Calu3 (cell line): ENCODE results near the gene DDX25. TPM values are rescaled to one million over a fixed set of nuclear protein-coding genes. Genes with fewer than 3 reads are reported as not detected.
A peak's percentile ranks its signal among the peaks of the same experiment; 100 is the strongest.

Experiments used
- BruUV-seq: library from RNA; stranded (reverse); fragments of 400-500 nt; replicated peaks from 2 replicates; lab custom pipeline; 2021; lab: Mats Ljungman, UMichigan
- CTCF ChIA-PET: fragments of 300-600 bp; sonication (Branson Sonifier 250); formaldehyde crosslinking; loops from one replicate; lab custom pipeline; 2022; ENCODE audit warnings: antibody characterized with exemption; lab: Charles Lee
- DNase-seq: peaks from one replicate; pipeline ENCODE4 v3.0.0; 2022
- H3K27ac Mint-ChIP-seq: one replicate; pipeline ENCODE4 v1.8.0; 2022; ENCODE audit warnings: mixed read lengths; ENCODE audit not compliant: unreplicated experiment
- H3K27me3 Mint-ChIP-seq: one replicate; pipeline ENCODE4 v1.8.0; 2022; ENCODE audit warnings: mixed read lengths; ENCODE audit not compliant: unreplicated experiment
- H3K36me3 Mint-ChIP-seq: one replicate; pipeline ENCODE4 v1.8.0; 2022; ENCODE audit warnings: mild to moderate bottlenecking, moderate library complexity, mixed read lengths; ENCODE audit not compliant: insufficient read depth, unreplicated experiment
- H3K4me1 Mint-ChIP-seq: one replicate; pipeline ENCODE4 v1.8.0; 2022; ENCODE audit warnings: mild to moderate bottlenecking, low read depth, mixed read lengths; ENCODE audit not compliant: unreplicated experiment
- H3K4me3 Mint-ChIP-seq: one replicate; pipeline ENCODE4 v1.8.0; 2022; ENCODE audit warnings: mild to moderate bottlenecking, low read depth, moderate library complexity, mixed read lengths; ENCODE audit not compliant: unreplicated experiment
- H3K9me3 Mint-ChIP-seq: one replicate; pipeline ENCODE4 v1.8.0; 2022; ENCODE audit warnings: low read depth, mixed read lengths; ENCODE audit not compliant: unreplicated experiment
- intact Hi-C: fragments of 100-400 bp; cut with micrococcal nuclease; formaldehyde crosslinking; loops from one replicate; pipeline ENCODE4 v1.10.0; 2022; ENCODE audit not compliant: unreplicated experiment
- total RNA-seq: library from RNA; stranded (reverse); gene quantifications from 2 replicates; pipeline ENCODE4 v1.2.3, GENCODE V29; 2022
- TF ChIP-seq, protein P1 (sequence below): fragments of 200-600 bp; IDR thresholded peaks from one replicate; pipeline ENCODE4 v1.8.0; 2022; ENCODE audit warnings: antibody characterized with exemption; ENCODE audit not compliant: unreplicated experiment

The DDX25 gene
- total RNA-seq, 1 experiment from 2014 or later = not detected

DNA sequence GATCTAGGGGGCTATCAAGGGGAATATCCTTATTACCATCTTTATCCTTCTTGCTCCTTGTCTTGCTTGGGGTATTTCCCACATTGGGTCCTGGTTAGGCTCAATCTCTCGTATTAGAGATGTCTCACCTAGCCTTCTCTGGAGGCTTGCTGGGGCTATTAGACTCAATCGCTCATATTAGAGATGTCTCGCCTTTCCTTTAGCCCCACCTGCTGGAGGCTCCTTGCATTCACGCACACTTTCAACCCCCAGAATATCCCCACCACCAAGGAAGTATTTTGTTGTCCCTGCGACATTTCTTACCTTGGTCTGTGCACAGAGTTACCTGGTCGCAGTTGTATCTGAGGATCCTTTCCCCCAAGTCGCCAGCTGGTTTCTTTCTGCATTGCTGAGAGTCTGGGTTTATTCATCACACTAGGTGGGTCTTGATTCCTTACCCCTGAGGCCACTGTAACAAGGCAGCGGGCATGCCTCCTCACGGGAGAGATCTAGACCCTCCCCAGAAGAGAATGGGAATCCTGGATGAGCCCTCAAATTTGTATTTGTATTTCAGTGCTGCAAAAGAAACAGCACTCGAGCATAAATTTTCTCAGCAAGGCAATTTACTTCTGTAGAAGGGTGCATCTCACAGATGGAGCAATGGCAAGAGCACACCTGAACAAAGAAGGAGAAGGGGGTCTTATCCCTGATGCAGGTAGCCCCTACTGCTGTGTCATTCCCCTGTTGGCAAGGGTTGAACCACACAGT lies 32.7 kb upstream of the DDX25 start:
- peaks cover 5% of the 10 kb centered on the region for H3K9me3 Mint-ChIP-seq

DNA sequence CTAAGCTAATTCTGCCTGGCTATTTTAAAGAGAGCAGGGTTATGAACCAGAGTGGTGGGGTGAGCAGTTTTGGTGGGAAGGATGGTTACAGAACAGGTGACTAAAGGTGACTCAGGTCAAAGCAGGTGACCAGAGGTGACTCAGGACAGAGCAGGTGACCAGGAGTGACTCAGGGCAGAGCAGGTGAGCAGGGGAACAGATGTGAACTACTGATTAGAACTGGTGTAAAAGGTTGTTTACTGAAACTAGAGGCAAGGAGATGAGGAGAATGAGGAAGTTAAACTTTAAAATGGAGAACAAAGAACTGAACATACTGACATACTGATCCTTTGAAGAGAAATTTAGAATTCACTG lies 32.2 kb upstream of the DDX25 start:
- intact Hi-C loops = loop anchor here (5.0 kb wide), 1 partner anchor 245 kb away; the partner anchor contains the start of gene CHEK1
- no peak for DNase-seq
- CTCF ChIA-PET = no interaction called here
- TF ChIP-seq, protein P1, sequence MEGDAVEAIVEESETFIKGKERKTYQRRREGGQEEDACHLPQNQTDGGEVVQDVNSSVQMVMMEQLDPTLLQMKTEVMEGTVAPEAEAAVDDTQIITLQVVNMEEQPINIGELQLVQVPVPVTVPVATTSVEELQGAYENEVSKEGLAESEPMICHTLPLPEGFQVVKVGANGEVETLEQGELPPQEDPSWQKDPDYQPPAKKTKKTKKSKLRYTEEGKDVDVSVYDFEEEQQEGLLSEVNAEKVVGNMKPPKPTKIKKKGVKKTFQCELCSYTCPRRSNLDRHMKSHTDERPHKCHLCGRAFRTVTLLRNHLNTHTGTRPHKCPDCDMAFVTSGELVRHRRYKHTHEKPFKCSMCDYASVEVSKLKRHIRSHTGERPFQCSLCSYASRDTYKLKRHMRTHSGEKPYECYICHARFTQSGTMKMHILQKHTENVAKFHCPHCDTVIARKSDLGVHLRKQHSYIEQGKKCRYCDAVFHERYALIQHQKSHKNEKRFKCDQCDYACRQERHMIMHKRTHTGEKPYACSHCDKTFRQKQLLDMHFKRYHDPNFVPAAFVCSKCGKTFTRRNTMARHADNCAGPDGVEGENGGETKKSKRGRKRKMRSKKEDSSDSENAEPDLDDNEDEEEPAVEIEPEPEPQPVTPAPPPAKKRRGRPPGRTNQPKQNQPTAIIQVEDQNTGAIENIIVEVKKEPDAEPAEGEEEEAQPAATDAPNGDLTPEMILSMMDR = no peak
- H3K27ac Mint-ChIP-seq = no peak overlapping the region
- H3K4me1 Mint-ChIP-seq = no peaks in the 10 kb centered on the region
- peaks cover 5% of the 10 kb centered on the region for H3K9me3 Mint-ChIP-seq
- no peaks in the 10 kb centered on the region for H3K36me3 Mint-ChIP-seq
- no peak overlapping the region for H3K4me3 Mint-ChIP-seq
- H3K27me3 Mint-ChIP-seq = peaks cover 27% of the 10 kb centered on the region
- BruUV-seq = no TSS peak

More for the DNA sequence above, 32.7 kb upstream of the DDX25 start:
- Mint-ChIP-seq H3K36me3 (no peaks in the 10 kb centered on the region), H3K27me3 (peaks cover 27% of the 10 kb centered on the region), H3K4me3 (no peak overlapping the region), H3K4me1 (no peaks in the 10 kb centered on the region), H3K27ac (no peak overlapping the region)
- TF ChIP-seq, protein P1 = no peak
- CTCF ChIA-PET = no interaction called here
- BruUV-seq = no TSS peak
- DNase-seq = peak; percentile 20
- intact Hi-C loops = loop anchor here (5.0 kb wide), 1 partner anchor 244 kb away; the partner anchor contains the start of gene CHEK1

DNA sequence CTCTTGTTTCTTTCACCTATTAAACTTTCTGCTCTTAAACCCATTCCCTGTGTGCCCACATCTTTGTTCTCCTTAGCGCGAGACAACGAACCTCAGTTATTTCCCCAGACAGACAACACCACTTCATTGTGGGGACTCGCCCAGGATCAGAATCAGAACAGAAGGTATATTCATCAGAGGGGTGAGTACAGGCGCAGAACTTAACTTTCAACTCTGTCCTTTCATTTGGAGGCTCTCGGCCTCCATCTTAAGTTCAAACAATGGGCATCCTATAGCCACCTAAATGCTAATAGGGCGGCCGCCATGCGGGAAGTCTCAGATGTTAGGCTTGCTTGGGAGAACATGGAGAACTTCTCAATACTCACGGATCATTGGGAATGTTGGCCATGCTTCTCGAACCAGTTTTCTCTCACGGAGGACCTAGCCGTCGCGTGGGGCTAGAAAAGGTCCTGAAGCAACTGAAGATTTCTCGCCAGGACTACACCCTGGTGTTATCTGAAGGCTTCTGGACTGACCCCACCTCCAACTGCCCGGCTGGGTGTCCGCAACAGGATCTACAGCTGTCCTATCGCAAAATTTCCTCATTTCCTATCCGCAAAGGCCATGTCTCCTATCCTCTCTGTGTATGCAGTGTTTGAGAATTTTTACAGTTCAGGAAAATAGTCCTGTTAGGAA lies 30.3 kb upstream of the DDX25 start:
- Mint-ChIP-seq H3K27me3 (peaks cover 33% of the 10 kb centered on the region), H3K36me3 (no peaks in the 10 kb centered on the region), H3K4me1 (no peaks in the 10 kb centered on the region), H3K27ac (no peak overlapping the region), H3K4me3 (no peak overlapping the region), H3K9me3 (peaks cover 5% of the 10 kb centered on the region)
- no TSS peak for BruUV-seq
- CTCF ChIA-PET = no interaction called here
- intact Hi-C loops = loop anchor here (1.0 to 5.0 kb wide), 2 partner anchors 150 to 247 kb away; partner anchors contain the start of gene CHEK1
- no peak for DNase-seq
- TF ChIP-seq, protein P1 = no peak

DNA sequence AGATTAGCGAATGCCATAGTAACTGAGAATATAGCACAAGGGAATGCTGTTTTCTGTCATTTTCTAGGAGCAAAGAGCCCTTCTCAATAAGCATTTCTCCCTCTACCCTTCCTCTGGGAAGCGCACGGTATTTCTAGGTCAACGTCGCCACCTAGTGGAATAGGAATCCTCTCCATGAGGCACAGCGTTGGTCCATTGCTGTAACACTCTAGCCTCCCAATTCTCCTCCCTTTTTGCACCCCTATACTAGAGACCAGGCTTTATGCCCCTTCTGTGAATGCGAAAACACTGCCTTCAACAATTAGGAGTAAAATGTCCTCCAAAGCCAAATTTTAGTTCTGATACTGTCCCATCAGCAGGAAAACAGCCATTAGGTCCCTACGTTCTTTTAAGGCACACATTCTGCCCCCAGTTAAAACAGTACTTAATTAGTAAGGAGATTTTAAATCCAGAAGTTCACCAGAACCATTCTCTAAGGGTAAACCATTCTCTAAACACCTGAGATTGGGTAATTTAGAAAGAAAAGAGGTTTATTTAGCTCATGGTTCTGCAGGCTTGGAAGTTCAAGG lies 29.7 kb upstream of the DDX25 start:
- DNase-seq = peak; percentile 59
- CTCF ChIA-PET = no interaction called here
- no TSS peak for BruUV-seq
- Mint-ChIP-seq H3K27me3 (peaks cover 32% of the 10 kb centered on the region), H3K9me3 (peaks cover 5% of the 10 kb centered on the region), H3K4me1 (no peaks in the 10 kb centered on the region), H3K36me3 (no peaks in the 10 kb centered on the region), H3K4me3 (no peak overlapping the region), H3K27ac (no peak overlapping the region)
- TF ChIP-seq, protein P1 = peak; percentile 61
- intact Hi-C loops = loop anchor here (1.0 to 5.0 kb wide), 2 partner anchors 150 to 247 kb away; partner anchors contain the start of gene CHEK1
